Memory B cell (primary cell): Measurements from ENCODE around the gene MLEC.

Experiments used
- ATAC-seq: fragments of 150-1000 bp; cut with Tn5 transposase; 2 replicates; pipeline ENCODE4 v1.10.0; 2021; ENCODE audit warnings: low read depth, mild to moderate bottlenecking, moderate library complexity
- DNase-seq, 2 donors: peaks; one replicate each; pipeline ENCODE4 v3.0.0; 2022; ENCODE audit warnings: low spot score in 2 of 2
- H3K27ac Mint-ChIP-seq: one replicate; pipeline ENCODE4 v1.8.0; 2022; ENCODE audit warnings: mild to moderate bottlenecking, moderate library complexity, mixed read lengths
- H3K27me3 Mint-ChIP-seq: one replicate; pipeline ENCODE4 v1.8.0; 2022; ENCODE audit warnings: mixed read lengths
- H3K36me3 Mint-ChIP-seq: one replicate; pipeline ENCODE4 v1.8.0; 2022; ENCODE audit warnings: mild to moderate bottlenecking, mixed read lengths
- H3K4me1 Mint-ChIP-seq: one replicate; pipeline ENCODE4 v1.8.0; 2022; ENCODE audit warnings: mixed read lengths
- H3K4me3 Mint-ChIP-seq: one replicate; pipeline ENCODE4 v1.8.0; 2022; ENCODE audit warnings: mild to moderate bottlenecking, moderate library complexity, mixed read lengths
- H3K9me3 Mint-ChIP-seq: one replicate; pipeline ENCODE4 v1.8.0; 2022; ENCODE audit warnings: mixed read lengths

MLEC gene

GRCh38 chr12:120686690-120687577 lies at the start of gene MLEC:
Gene MLEC, plus strand, starts transcription at chr12:120687149. Its CDS starts 148 bp downstream, at chr12:120687297.
- H3K27ac Mint-ChIP-seq, result peak within 1 kb of the TSS; percentile 67
- no peaks in the 10 kb centered on the region for H3K27me3 Mint-ChIP-seq
- peak; percentile 68 for ATAC-seq
- H3K4me3 Mint-ChIP-seq, result peak within 1 kb of the TSS; percentile 86
- H3K9me3 Mint-ChIP-seq, result no peaks in the 10 kb centered on the region
- peaks cover 2% of the 10 kb centered on the region for H3K36me3 Mint-ChIP-seq
- DNase-seq, result peak; percentile 98 to 99
- peaks cover 21% of the 10 kb centered on the region for H3K4me1 Mint-ChIP-seq

GRCh38 chr12:120639771-120640721 lies 46.9 kb upstream of the MLEC start, which contains the start of gene CABP1:
Gene CABP1, plus strand, starts transcription at chr12:120640626. Its CDS starts 60 bp downstream, at chr12:120640686.
- peaks cover 24% of the 10 kb centered on the region for H3K27me3 Mint-ChIP-seq
- H3K4me1 Mint-ChIP-seq, result peaks cover 6% of the 10 kb centered on the region
- peaks cover 1% of the 10 kb centered on the region for H3K9me3 Mint-ChIP-seq
- peaks cover 2% of the 10 kb centered on the region for H3K36me3 Mint-ChIP-seq
- peak; percentile 82 for ATAC-seq
- peak; percentile 44 to 60 for DNase-seq
- no peak within 1 kb of the TSS for H3K27ac Mint-ChIP-seq
- peak within 1 kb of the TSS; percentile 84 for H3K4me3 Mint-ChIP-seq

DNA sequence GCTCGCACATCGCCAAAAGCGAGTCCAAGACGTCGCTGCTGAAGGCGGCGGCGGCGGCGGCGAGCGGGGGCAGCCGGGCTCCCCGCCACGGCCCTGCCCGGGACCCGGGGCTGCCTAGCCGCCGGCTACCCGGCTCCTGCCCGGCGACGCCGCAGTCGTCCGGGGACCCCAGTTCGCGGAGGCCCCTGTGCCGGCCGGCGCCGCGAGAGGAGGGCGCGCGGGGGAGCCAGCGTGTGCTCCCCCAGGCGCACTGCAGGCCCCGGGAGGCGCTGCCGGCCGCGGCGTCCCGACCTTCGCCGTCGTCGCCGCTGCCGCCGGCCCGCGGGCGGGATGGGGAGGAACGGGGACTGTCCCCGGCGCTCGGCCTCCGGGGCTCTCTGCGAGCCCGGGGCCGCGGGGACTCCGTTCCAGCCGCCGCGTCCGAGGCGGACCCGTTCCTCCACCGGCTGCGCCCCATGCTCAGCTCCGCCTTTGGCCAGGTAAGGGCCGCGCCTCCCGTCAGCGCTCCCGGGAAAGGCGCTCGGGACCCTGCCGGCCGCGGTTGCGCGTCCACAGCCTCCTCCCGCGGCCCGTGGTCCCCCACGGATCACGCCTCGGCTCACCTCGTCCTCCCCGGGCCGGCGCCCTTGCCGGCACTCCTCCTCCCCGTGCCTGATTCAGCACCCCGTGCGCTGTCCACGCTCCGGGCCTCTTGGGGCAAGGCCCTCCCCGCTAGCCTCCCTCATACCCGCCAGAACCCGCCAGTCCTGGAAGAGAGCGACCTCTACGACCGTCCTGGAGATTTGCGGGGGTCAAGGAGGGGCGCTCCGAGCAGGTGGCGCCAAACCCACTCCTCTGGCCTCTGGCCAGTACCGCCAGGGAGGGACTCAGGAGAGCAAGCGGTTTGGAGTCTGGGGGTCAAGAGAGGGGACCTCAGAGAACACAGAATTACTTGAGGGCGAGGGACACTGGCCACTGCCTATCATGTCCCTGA lies 45.8 kb upstream of the MLEC start:
- H3K27me3 Mint-ChIP-seq, result peaks cover 27% of the 10 kb centered on the region

DNA sequence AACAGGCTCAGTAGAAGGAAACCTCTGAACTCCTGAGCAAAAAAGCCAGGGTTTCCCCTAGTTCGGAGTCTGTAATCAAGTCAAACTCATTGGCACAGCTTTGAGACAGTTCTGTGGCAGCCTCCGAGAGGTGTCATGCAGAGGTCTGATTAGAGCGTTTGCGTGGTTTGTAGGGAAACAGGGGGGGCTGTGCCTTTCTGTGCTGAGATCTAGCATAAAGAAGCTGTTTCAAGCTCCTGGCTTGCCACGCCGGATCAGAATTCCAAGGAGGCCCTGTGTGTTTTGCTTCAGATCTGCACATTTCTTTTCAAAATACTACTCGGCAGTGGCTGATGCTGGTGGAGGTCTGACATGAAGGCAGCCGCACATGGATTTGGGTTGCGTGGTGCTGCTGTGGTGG lies 44.8 kb upstream of the MLEC start:
- H3K27me3 Mint-ChIP-seq, result peaks cover 27% of the 10 kb centered on the region
- H3K9me3 Mint-ChIP-seq, result peaks cover 1% of the 10 kb centered on the region
- peaks cover 2% of the 10 kb centered on the region for H3K36me3 Mint-ChIP-seq
- no peak overlapping the region for H3K4me3 Mint-ChIP-seq
- peaks cover 10% of the 10 kb centered on the region for H3K4me1 Mint-ChIP-seq
- DNase-seq, result no peak
- H3K27ac Mint-ChIP-seq, result no peak overlapping the region
- ATAC-seq, result no peak

More for the DNA sequence above, 45.8 kb upstream of the MLEC start:
- peak overlapping the region; percentile 84 for H3K4me3 Mint-ChIP-seq
- H3K36me3 Mint-ChIP-seq, result peaks cover 2% of the 10 kb centered on the region
- ATAC-seq (peak; percentile 68), DNase-seq (peak; percentile 29 to 59)
- H3K4me1 Mint-ChIP-seq, result peaks cover 6% of the 10 kb centered on the region
- no peak overlapping the region for H3K27ac Mint-ChIP-seq
- H3K9me3 Mint-ChIP-seq, result peaks cover 1% of the 10 kb centered on the region

- DNase-seq (no peak), ATAC-seq (no peak)
- peaks cover 10% of the 10 kb centered on the region for H3K4me1 Mint-ChIP-seq
- H3K27me3 Mint-ChIP-seq, result peaks cover 24% of the 10 kb centered on the region
- no peak overlapping the region for H3K4me3 Mint-ChIP-seq
- H3K27ac Mint-ChIP-seq, result no peak overlapping the region
- H3K9me3 Mint-ChIP-seq, result no peaks in the 10 kb centered on the region
- no peaks in the 10 kb centered on the region for H3K36me3 Mint-ChIP-seq
Measured at GRCh38 chr12:120642826-120643225, 44.1 kb upstream of the MLEC start.

- Mint-ChIP-seq H3K4me3 (no peak overlapping the region), H3K4me1 (peaks cover 13% of the 10 kb centered on the region), H3K27ac (no peak overlapping the region), H3K36me3 (no peaks in the 10 kb centered on the region), H3K27me3 (peaks cover 24% of the 10 kb centered on the region), H3K9me3 (no peaks in the 10 kb centered on the region)
- DNase-seq (no peak), ATAC-seq (no peak)
Measured at GRCh38 chr12:120643574-120643973, 43.4 kb upstream of the MLEC start.

GRCh38 chr12:120646044-120646443 lies 40.9 kb upstream of the MLEC start:
- no peak overlapping the region for H3K27ac Mint-ChIP-seq
- no peaks in the 10 kb centered on the region for H3K9me3 Mint-ChIP-seq
- ATAC-seq (no peak), DNase-seq (no peak)
- no peaks in the 10 kb centered on the region for H3K36me3 Mint-ChIP-seq
- H3K4me1 Mint-ChIP-seq, result peaks cover 20% of the 10 kb centered on the region
- H3K4me3 Mint-ChIP-seq, result no peak overlapping the region
- peaks cover 31% of the 10 kb centered on the region for H3K27me3 Mint-ChIP-seq

GRCh38 chr12:120647375-120647755 lies 39.6 kb upstream of the MLEC start:
- H3K9me3 Mint-ChIP-seq, result no peaks in the 10 kb centered on the region
- peaks cover 15% of the 10 kb centered on the region for H3K4me1 Mint-ChIP-seq
- H3K36me3 Mint-ChIP-seq, result no peaks in the 10 kb centered on the region
- no peak for ATAC-seq
- H3K4me3 Mint-ChIP-seq, result no peak overlapping the region
- DNase-seq, result no peak
- peaks cover 29% of the 10 kb centered on the region for H3K27me3 Mint-ChIP-seq
- no peak overlapping the region for H3K27ac Mint-ChIP-seq

DNA sequence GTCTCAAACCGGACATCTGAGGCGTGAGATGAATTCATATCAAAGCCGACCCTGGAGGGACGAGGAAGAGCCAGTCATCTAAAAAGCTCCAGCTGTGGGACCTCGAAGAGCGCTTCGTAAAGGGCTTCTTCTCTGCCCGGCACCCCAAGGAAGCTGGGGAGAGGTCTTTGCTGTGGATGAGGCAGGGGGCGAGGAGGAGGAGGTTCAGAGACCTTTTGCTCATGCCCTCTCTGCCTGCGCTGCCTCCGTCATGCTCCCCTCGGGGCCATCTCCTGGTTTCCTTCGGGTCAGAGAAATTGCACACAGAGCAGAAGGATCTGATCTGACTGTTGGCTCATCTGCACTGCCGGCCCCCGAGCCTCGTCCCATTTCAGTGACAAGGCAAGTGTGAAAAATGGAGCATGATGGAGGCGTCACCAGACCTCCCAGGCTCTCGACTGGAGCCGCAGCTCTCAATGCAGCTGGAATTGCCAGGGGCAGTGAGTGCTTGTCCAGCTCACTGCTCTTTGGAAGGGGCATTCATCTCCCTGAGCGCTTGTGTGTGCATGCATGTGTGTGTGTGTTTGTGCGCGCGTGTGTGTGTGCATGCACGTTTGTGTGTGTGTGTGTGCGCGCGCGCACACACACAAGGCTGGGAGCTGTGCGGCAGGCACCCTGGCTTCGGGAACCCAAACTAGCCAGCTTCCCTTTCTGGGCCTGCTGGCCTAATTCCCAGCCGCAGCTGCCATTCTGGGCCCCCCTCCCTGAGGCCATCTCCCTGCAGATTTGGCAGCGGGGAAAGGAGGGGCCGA lies 37.3 kb upstream of the MLEC start:
- Mint-ChIP-seq H3K27ac (no peak overlapping the region), H3K36me3 (no peaks in the 10 kb centered on the region), H3K9me3 (no peaks in the 10 kb centered on the region), H3K4me3 (peak overlapping the region; percentile 46), H3K4me1 (peaks cover 17% of the 10 kb centered on the region), H3K27me3 (peaks cover 22% of the 10 kb centered on the region)
- DNase-seq (no peak), ATAC-seq (no peak)

DNA sequence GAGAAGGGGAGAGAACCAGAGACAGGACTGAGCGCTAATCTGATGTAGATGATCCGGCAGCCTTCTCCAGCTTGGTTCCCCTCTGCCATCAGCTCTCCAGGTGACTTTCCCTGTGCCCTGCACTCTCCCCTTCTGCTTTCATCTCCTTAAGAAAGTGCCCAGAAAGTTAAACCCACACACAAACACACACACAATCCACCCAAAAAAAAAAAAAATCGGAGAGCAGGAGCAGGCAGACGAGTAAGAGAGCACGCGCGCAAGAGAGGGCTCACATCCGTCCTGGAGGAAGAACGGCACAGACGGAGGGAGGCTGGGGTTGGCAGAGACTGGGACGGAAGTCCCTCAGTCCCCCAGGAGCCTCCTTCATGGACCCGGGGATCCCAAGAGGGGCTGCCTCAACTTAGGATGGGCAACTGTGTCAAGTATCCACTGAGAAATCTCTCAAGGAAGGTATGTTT lies 36.7 kb upstream of the MLEC start:
- Mint-ChIP-seq H3K36me3 (no peaks in the 10 kb centered on the region), H3K4me1 (peaks cover 17% of the 10 kb centered on the region), H3K27me3 (peaks cover 16% of the 10 kb centered on the region), H3K4me3 (no peak overlapping the region), H3K27ac (no peak overlapping the region), H3K9me3 (no peaks in the 10 kb centered on the region)
- ATAC-seq (no peak), DNase-seq (no peak)

- no peak for ATAC-seq
- no peak overlapping the region for H3K27ac Mint-ChIP-seq
- H3K9me3 Mint-ChIP-seq, result no peaks in the 10 kb centered on the region
- H3K4me1 Mint-ChIP-seq, result peaks cover 16% of the 10 kb centered on the region
- DNase-seq, result no peak
- no peaks in the 10 kb centered on the region for H3K36me3 Mint-ChIP-seq
- H3K4me3 Mint-ChIP-seq, result no peak overlapping the region
- H3K27me3 Mint-ChIP-seq, result peaks cover 16% of the 10 kb centered on the region
Measured at GRCh38 chr12:120651821-120652220, 35.1 kb upstream of the MLEC start.

DNA sequence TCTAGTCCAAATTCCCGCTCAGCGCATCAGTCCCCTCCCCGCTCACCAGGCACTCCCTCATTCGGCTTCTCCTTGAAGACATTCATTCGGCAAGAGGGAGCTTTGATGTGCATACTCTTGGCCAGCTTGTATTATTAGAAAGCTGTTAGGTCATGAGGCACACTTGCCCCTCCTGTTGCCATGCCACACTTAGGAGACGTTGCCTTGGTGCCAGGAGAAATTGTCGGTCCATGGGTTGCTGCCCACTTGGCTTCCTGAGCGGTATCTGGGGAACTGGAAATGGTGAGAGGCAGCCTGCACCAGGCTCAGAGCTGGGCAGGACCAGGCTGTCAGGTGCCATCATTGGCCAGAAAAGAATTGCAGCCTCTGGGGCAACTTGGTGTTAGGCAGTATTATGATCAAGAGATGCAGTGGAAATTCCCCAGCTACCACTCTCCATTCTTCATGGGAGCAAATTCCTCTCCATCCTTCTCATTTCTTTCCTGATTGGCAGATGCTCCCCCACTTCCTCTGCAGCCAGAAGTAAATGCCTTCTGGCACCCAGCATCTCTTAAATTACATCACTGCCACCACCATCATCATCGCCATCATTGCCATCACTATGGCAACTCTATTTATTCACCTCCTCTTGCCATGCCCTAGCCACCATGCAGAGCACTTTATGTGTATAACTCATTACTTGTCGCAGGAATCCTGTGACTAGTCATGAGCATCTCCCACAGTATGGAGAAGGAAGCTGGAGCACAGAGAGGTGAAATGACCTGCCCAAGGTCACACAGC lies 34.1 kb upstream of the MLEC start:
- DNase-seq, result no peak
- H3K27ac Mint-ChIP-seq, result no peak overlapping the region
- H3K36me3 Mint-ChIP-seq, result no peaks in the 10 kb centered on the region
- no peak overlapping the region for H3K4me3 Mint-ChIP-seq
- H3K9me3 Mint-ChIP-seq, result no peaks in the 10 kb centered on the region
- peaks cover 16% of the 10 kb centered on the region for H3K27me3 Mint-ChIP-seq
- H3K4me1 Mint-ChIP-seq, result peaks cover 13% of the 10 kb centered on the region
- peak; percentile 17 for ATAC-seq
